ENCODE measurements around the gene GNG3.
A peak's percentile ranks its signal among the peaks of the same experiment; 100 is the strongest.
"Not testable (repeated sequence)": the region's sequence is repeated elsewhere in the genome, so short reads cannot be mapped to it uniquely, and the experiment has no call there.

The GNG3 gene

DNA sequence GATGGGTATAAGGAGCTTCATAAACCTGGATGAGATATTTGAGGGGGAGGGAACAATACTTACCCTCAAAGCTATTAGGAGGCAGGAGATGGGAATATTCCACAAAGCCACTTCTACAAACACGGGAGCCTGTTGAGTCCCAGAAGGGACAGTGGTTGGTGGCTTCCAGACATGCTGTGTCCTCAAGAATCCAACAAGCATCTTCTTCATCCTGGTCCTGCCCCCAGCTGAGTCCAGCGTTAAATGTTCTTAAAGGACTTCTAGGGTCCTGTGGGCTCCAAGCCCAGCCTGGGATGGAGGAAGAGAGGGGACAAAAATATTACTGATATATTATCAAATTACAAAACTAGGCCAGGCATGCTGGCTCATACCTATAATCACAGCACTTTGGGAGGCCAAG lies 40.0 kb upstream of the GNG3 start:
- TF ChIP-seq, protein P1, sequence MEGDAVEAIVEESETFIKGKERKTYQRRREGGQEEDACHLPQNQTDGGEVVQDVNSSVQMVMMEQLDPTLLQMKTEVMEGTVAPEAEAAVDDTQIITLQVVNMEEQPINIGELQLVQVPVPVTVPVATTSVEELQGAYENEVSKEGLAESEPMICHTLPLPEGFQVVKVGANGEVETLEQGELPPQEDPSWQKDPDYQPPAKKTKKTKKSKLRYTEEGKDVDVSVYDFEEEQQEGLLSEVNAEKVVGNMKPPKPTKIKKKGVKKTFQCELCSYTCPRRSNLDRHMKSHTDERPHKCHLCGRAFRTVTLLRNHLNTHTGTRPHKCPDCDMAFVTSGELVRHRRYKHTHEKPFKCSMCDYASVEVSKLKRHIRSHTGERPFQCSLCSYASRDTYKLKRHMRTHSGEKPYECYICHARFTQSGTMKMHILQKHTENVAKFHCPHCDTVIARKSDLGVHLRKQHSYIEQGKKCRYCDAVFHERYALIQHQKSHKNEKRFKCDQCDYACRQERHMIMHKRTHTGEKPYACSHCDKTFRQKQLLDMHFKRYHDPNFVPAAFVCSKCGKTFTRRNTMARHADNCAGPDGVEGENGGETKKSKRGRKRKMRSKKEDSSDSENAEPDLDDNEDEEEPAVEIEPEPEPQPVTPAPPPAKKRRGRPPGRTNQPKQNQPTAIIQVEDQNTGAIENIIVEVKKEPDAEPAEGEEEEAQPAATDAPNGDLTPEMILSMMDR (IDR thresholded peaks at IDR 0.05; ENCODE audit: control extremely low read depth, extremely low read depth, low read depth, missing control alignments) = no peak
- ChIA-PET POLR2A (interaction anchor here (0.9 to 3.8 kb wide), 7 partner anchors 9 to 174 kb away, joined by 3 to 95 read pairs (median 6); partner anchors contain the start of genes B3GAT3, INTS5, LBHD1 and TUT1), CTCF (interaction anchor here (1.2 to 2.6 kb wide), 6 partner anchors 9 to 243 kb away, joined by 4 to 12 read pairs (median 6); no protein-coding TSS in a partner anchor)
- no peak for DNase-seq (ENCODE audit: extremely low spot score)

DNA sequence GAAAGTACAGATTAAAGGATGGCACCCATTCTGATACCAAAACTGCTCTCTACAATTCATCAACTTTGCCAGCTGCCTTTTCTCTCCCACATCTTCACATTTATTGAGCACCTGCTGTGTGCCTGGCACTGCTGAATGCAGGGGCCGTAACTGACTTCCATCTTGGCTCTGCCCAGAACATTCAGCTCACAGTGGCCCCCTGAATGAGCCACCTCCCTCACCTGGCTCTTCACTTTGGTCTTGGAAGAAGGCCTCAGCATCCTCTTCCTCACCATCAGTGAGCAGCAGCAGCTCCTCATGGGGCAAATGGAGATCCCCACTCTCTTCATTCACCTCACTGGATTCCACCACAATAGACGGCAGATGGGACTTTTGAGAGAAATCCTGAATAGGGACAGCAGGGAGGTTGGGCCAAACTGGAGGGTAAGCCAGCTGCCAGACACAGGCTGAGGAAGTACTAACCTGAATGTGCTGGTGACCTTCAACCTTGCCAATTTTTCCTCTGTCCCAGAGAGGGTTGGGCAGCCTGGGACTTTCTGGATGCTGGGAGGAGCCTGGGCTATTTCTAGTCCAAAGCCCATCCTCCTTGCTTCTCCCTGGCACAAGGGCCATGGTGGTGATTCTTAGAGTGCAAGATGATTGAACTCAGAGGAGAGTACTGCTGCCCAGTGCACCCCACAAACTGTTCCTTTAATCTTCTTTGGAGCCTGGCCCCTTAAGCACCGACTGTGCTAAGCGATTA lies 37.9 kb upstream of the GNG3 start:
- ChIA-PET CTCF (interaction anchor here (0.6 to 5.1 kb wide), 6 partner anchors 11 to 117 kb away, joined by 3 to 34 read pairs (median 4); partner anchors contain the start of gene LRRN4CL), POLR2A (interaction anchor here (0.7 to 1.4 kb wide), 2 partner anchors 78 to 513 kb away, joined by 3 to 5 read pairs; partner anchors contain the start of gene TUT1)
- TF ChIP-seq, protein P1 (IDR thresholded peaks at IDR 0.05; ENCODE audit: control extremely low read depth, extremely low read depth, low read depth, missing control alignments) = no peak
- DNase-seq (ENCODE audit: extremely low spot score) = no peak

DNA sequence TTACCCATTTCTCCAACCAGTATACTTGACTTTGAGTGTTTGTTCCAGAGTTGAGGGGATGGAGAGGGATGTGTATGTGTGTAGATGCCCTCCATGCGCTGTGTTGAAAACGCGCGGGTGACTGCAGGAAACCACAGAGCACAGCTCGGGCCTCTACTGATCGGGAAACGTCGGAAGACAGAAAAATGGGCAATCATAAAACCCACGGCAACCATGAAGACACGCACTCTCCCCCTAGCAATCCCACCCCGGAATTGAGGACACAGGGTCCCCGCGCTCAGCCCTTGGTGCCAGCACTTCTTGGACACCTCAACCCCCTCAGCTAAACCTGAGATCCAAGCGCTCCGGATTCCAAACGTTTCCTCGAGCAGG lies 36.3 kb upstream of the GNG3 start:
- TF ChIP-seq, protein P1 (IDR thresholded peaks at IDR 0.05; ENCODE audit: control extremely low read depth, extremely low read depth, low read depth, missing control alignments) = no peak
- ChIA-PET POLR2A (interaction anchor here (0.6 to 1.5 kb wide), 12 partner anchors 18 to 880 kb away, joined by 3 to 10 read pairs (median 4); partner anchors contain the start of genes B3GAT3, GANAB, INTS5 and TUT1), CTCF (interaction anchor here (1.2 to 5.1 kb wide), 6 partner anchors 10 to 247 kb away, joined by 3 to 34 read pairs (median 6); no protein-coding TSS in a partner anchor)
- no peak for DNase-seq (ENCODE audit: extremely low spot score)

DNA sequence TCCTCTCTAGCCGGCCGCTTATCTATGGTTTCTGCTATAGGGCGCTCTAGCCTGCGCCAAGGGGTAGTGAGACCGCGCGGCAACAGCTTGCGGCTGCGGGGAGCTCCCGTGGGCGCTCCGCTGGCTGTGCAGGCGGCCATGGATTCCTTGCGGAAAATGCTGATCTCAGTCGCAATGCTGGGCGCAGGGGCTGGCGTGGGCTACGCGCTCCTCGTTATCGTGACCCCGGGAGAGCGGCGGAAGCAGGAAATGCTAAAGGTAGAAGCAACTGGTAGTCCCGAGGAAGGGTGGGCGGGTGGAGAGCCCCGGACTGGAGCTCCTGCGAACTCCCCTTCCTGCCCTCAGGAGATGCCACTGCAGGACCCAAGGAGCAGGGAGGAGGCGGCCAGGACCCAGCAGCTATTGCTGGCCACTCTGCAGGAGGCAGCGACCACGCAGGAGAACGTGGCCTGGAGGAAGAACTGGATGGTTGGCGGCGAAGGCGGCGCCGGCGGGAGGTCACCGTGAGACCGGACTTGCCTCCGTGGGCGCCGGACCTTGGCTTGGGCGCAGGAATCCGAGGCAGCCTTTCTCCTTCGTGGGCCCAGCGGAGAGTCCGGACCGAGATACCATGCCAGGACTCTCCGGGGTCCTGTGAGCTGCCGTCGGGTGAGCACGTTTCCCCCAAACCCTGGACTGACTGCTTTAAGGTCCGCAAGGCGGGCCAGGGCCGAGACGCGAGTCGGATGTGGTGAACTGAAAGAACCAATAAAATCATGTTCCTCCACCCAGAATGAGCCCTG lies 35.7 kb upstream of the GNG3 start, which contains the start of the genes LBHD1 and UQCC3:
Gene LBHD1, minus strand, starts transcription at position 660 of the 782 bp plus-strand sequence. CDS start 2,236 bp downstream, outside the sequence.
Gene UQCC3, plus strand, starts transcription at position 66 of the 782 bp plus-strand sequence. Its CDS starts 73 bp downstream, at position 139.
- ChIA-PET CTCF (interaction anchor here (1.0 to 5.1 kb wide), 8 partner anchors 9 to 247 kb away, joined by 3 to 34 read pairs (median 4); partner anchors contain the start of gene LRRN4CL), POLR2A (interaction anchor here (0.6 to 9.8 kb wide), 15 partner anchors 6 to 1671 kb away, joined by 3 to 95 read pairs (median 4); partner anchors contain the start of genes B3GAT3, C11orf98, CSKMT and EEF1G)
- peak; percentile 86 for DNase-seq (ENCODE audit: extremely low spot score)
- TF ChIP-seq, protein P1 (IDR thresholded peaks at IDR 0.05; ENCODE audit: control extremely low read depth, extremely low read depth, low read depth, missing control alignments) = no peak

DNA sequence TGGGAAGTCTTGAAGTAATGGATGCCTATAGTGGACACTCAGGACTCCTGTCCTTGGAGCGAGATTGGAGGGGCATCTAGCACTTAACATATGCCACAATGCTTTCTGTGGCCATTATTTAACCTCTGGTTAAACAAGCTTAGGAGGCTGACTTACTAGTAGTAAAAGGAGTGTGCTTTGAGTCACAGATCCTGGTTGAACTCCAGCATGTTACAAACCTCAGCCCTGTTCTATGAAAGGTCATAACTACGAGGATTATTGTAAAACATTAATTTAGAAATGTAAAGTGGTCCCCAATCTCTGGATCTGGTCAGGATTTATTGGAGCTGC lies 34.3 kb upstream of the GNG3 start:
- POLR2A ChIA-PET = interaction anchor here (1.5 to 9.8 kb wide), 2 partner anchors 7 to 99 kb away, joined by 4 to 95 read pairs; partner anchors contain the start of genes C11orf98, CSKMT and EEF1G
- DNase-seq (ENCODE audit: extremely low spot score) = no peak
- TF ChIP-seq, protein P1 (IDR thresholded peaks at IDR 0.05; ENCODE audit: control extremely low read depth, extremely low read depth, low read depth, missing control alignments) = no peak
- CTCF ChIA-PET = interaction anchor here (1.3 to 5.1 kb wide), 3 partner anchors 8 to 61 kb away, joined by 4 to 34 read pairs (median 7); partner anchors contain the start of genes C11orf98 and CSKMT

DNA sequence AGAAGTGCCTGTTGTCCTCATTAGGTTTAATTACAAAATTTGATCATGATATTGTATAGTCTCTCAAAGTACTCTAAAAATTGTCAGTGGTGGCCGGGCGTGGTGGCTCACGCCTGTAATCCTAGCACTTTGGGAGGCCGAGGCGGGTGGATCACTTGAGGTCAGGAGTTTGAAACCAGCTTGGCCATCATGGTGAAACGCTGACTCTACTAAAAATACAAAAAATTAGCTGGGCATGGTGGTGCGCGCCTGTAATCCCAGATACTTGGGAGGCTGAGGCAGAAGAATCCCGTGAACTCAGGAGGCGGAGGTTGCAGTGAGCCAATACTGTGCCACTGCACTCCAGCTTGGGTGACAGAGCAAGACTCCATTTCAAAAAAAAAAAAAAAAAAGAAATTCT lies 32.1 kb upstream of the GNG3 start:
- POLR2A ChIA-PET = interaction anchor here (0.6 to 9.8 kb wide), 3 partner anchors 10 to 74 kb away, joined by 6 to 95 read pairs (median 6); partner anchors contain the start of genes C11orf98, CSKMT and MTA2
- DNase-seq (ENCODE audit: extremely low spot score) = not testable (repeated sequence)
- CTCF ChIA-PET = interaction anchor here (2.2 to 2.4 kb wide), 2 partner anchors 8 to 10 kb away, joined by 8 read pairs; partner anchors contain the start of genes C11orf98 and CSKMT
